ENCODE measurements around the gene MS4A7. TPM values are rescaled to one million over a fixed set of nuclear protein-coding genes. Genes with fewer than 3 reads are reported as not detected.

MS4A7 gene
- total and polyA plus RNA-seq, 7 donors: 6.9 to 51.0 (median 26.9) TPM

- TF ChIP-seq CTCF (IDR thresholded peaks at IDR 0.05): no peak
- H3K36me3 ChIP-seq: no peaks in the 10 kb centered on the region
- H3K9me3 ChIP-seq: no peaks in the 10 kb centered on the region
- H3K4me1 ChIP-seq: no peaks in the 10 kb centered on the region
- no peak for DNase-seq
- no peaks in the 10 kb centered on the region for H3K27me3 ChIP-seq
- intact Hi-C loops (cut with DNase I): no loop called here
- H3K27ac ChIP-seq: no peak overlapping the region
- WGBS, 2 donors: 92 to 94% methylated on average over 2 of the region's 2 CpGs
- H3K4me3 ChIP-seq: no peak overlapping the region
Measured at GRCh38 chr11:60392361-60392760, 14.0 kb downstream of the MS4A7 start.

- DNase-seq: no peak
- Histone ChIP-seq H3K27ac (no peak overlapping the region), H3K4me3 (no peak overlapping the region), H3K27me3 (no peaks in the 10 kb centered on the region), H3K36me3 (no peaks in the 10 kb centered on the region), H3K9me3 (no peaks in the 10 kb centered on the region), H3K4me1 (no peaks in the 10 kb centered on the region)
- WGBS, 2 donors: 91 to 94% methylated on average over 5 of the region's 5 CpGs
- intact Hi-C loops (cut with DNase I): no loop called here
- TF ChIP-seq CTCF (IDR thresholded peaks at IDR 0.05): no peak
- TF ChIP-seq EP300 (IDR thresholded peaks at IDR 0.05): no peak
- no peak for TF ChIP-seq POLR2AphosphoS5 (IDR thresholded peaks at IDR 0.05)
- no peak for TF ChIP-seq POLR2A (IDR thresholded peaks at IDR 0.05)
Measured at GRCh38 chr11:60393016-60393415, 14.7 kb downstream of the MS4A7 start.

- Histone ChIP-seq H3K4me1 (no peaks in the 10 kb centered on the region), H3K36me3 (no peaks in the 10 kb centered on the region), H3K9me3 (no peaks in the 10 kb centered on the region), H3K27me3 (no peaks in the 10 kb centered on the region), H3K4me3 (no peak overlapping the region), H3K27ac (no peak overlapping the region)
- intact Hi-C loops (cut with DNase I): no loop called here
- no peak for DNase-seq
- TF ChIP-seq POLR2A (IDR thresholded peaks at IDR 0.05) (no peak), CTCF (IDR thresholded peaks at IDR 0.05) (no peak), POLR2AphosphoS5 (IDR thresholded peaks at IDR 0.05) (no peak), EP300 (IDR thresholded peaks at IDR 0.05) (no peak)
- WGBS, 2 donors: 68 to 88% methylated on average over 7 of the region's 7 CpGs
Measured at GRCh38 chr11:60394666-60395380, 16.5 kb downstream of the MS4A7 start.

- intact Hi-C loops (cut with DNase I): no loop called here
- no peak within 1 kb of the TSS for H3K27ac ChIP-seq
Measured at GRCh38 chr11:60396382-60396781, 18.1 kb downstream of the MS4A7 start, which contains the start of gene MS4A14. TSS of gene MS4A14 (plus strand) at chr11:60396459. CDS start at chr11:60396579, 120 bp downstream.

More at GRCh38 chr11:60396382-60396781, 18.1 kb downstream of the MS4A7 start, which contains the start of gene MS4A14:
- Histone ChIP-seq H3K36me3 (no peaks in the 10 kb centered on the region), H3K4me1 (no peaks in the 10 kb centered on the region), H3K27me3 (no peaks in the 10 kb centered on the region), H3K9me3 (no peaks in the 10 kb centered on the region), H3K4me3 (no peak within 1 kb of the TSS)
- WGBS, 2 donors: 42 to 70% methylated on average over 3 of the region's 3 CpGs
- no peak for TF ChIP-seq POLR2AphosphoS5 (IDR thresholded peaks at IDR 0.05)
- no peak for TF ChIP-seq CTCF (IDR thresholded peaks at IDR 0.05)
- no peak for TF ChIP-seq EP300 (IDR thresholded peaks at IDR 0.05)
- no peak for TF ChIP-seq POLR2A (IDR thresholded peaks at IDR 0.05)
- no peak for DNase-seq

Data from sigmoid colon (tissue), 7 donors.